K562 (cell line): Measurements from ENCODE around the gene WDR18. TPM values are rescaled to one million over a fixed set of nuclear protein-coding genes. Genes with fewer than 3 reads are reported as not detected.

Source experiments
- ATAC-seq: fragments of 200-7000 bp; cut with Tn5 transposase; 3 replicates; pipeline ENCODE4 v1.9.1; 2020; ENCODE audit warnings: moderate library complexity
- BruUV-seq: library from RNA; stranded (reverse); fragments of 400-500 nt; replicated peaks from 2 replicates; lab custom pipeline; 2021; lab: Mats Ljungman, UMichigan
- CTCF ChIA-PET: fragments of 300-600 bp; formaldehyde crosslinking; extraction: SDS; loops from one replicate; lab custom pipeline; 2021; ENCODE audit warnings: low intra/inter-chr PET ratio; lab: Yijun Ruan, JAX
- POLR2A ChIA-PET: fragments of 300-600, 350-650 bp; sonication (Branson Sonifier 250); formaldehyde crosslinking; extraction: SDS; loops from one replicate; lab custom pipeline; 2021; ENCODE audit warnings: antibody characterized with exemption, inconsistent platforms; lab: Yijun Ruan, JAX
- DNase-seq, 4 experiments: peaks; one replicate each; pipeline versions ENCODE4 v3.0.0 to v3.0.0-alpha.2; 2011 to 2018; ENCODE audit warnings: low spot score in 3 of 4, mixed read lengths in 3 of 4; ENCODE audit errors: extremely low read depth in 1 of 4
- FAIRE-seq: peaks from 2 replicates; lab custom pipeline; 2011; peaks lifted over from hg19 to GRCh38; lab: Jason Lieb, UNC
- H2AFZ ChIP-seq: 2 replicates; pipeline ENCODE4 v1.6.0; 2011; ENCODE audit warnings: low read depth, low read length, control low read depth, inconsistent platforms
- H3K27ac ChIP-seq: fragments of 200-600 bp; 3 replicates; pipeline ENCODE4 v1.8.0; 2011; ENCODE audit warnings: low read depth, mild to moderate bottlenecking, control low read depth, inconsistent platforms, low read length, moderate library complexity, mixed read lengths; ENCODE audit errors: extremely low read depth
- H3K27me3 ChIP-seq, 2 experiments: fragments of 300-600 bp in 1 of 2; 2 replicates in 1 of 2; 3 replicates in 1 of 2; pipeline versions ENCODE4 v1.6.0 to v1.8.0; 2011; ENCODE audit warnings: inconsistent platforms in 2 of 2, low read length in 2 of 2, mild to moderate bottlenecking in 1 of 2, mixed read lengths in 1 of 2, moderate library complexity in 1 of 2; ENCODE audit not compliant: control insufficient read depth in 2 of 2, insufficient read depth in 2 of 2
- H3K36me3 ChIP-seq: fragments of 300-600 bp; 3 replicates; pipeline ENCODE4 v1.8.0; 2011; ENCODE audit warnings: mild to moderate bottlenecking, low read length, inconsistent platforms; ENCODE audit not compliant: control insufficient read depth, insufficient read depth
- H3K4me1 ChIP-seq, 2 experiments: fragments of 200-600 bp in 1 of 2; replicated peaks in 1 of 2; 2 replicates in 1 of 2; 3 replicates in 1 of 2; pipeline versions ENCODE4 v1.5.1 to v1.8.0; 2011; ENCODE audit warnings: inconsistent platforms in 2 of 2, low read length in 2 of 2, mild to moderate bottlenecking in 1 of 2, mixed read lengths in 1 of 2, moderate library complexity in 1 of 2; ENCODE audit not compliant: control insufficient read depth in 2 of 2, insufficient read depth in 2 of 2
- H3K4me2 ChIP-seq: 2 replicates; pipeline ENCODE4 v1.6.1; 2011; ENCODE audit warnings: low read length, control low read depth, inconsistent platforms, mixed read lengths; ENCODE audit not compliant: insufficient read depth
- H3K4me3 ChIP-seq: fragments of 200-600 bp; sonication (generic), shearing (Covaris generic); 2 replicates; pipeline ENCODE4 v1.5.1; 2016; ENCODE audit warnings: control low read depth, inconsistent platforms
- H3K79me2 ChIP-seq: fragments of 200-600 bp; 3 replicates; pipeline ENCODE4 v1.8.0; 2011; ENCODE audit warnings: low read length, inconsistent platforms; ENCODE audit not compliant: control insufficient read depth, insufficient read depth
- H3K9ac ChIP-seq, 2 experiments: 2 replicates each; pipeline versions ENCODE4 v1.6.0 to v1.6.1; 2011; ENCODE audit warnings: low read depth in 2 of 2, low read length in 2 of 2, control low read depth in 1 of 2, inconsistent platforms in 1 of 2, mild to moderate bottlenecking in 1 of 2, mixed read lengths in 1 of 2; ENCODE audit not compliant: insufficient read depth in 1 of 2
- H3K9me1 ChIP-seq: one replicate; pipeline ENCODE4 v1.6.0; 2011; ENCODE audit warnings: inconsistent platforms, mild to moderate bottlenecking, low read length, moderate library complexity; ENCODE audit not compliant: control insufficient read depth, insufficient read depth
- H3K9me3 ChIP-seq: replicated peaks from 2 replicates; pipeline ENCODE4 v1.5.1; 2011; ENCODE audit warnings: low read depth, low read length, inconsistent platforms; ENCODE audit not compliant: control insufficient read depth, insufficient read depth
- H4K20me1 ChIP-seq: replicated peaks from 2 replicates; pipeline ENCODE4 v1.6.1; 2011; ENCODE audit warnings: low read length, inconsistent platforms, mixed read lengths; ENCODE audit not compliant: control insufficient read depth, insufficient read depth
- CHD1 ChIP-seq: fragments of 200-600 bp; sonication (generic); IDR thresholded peaks from one replicate; pipeline ENCODE4 v1.6.1; 2012; ENCODE audit warnings: mild to moderate bottlenecking, moderate library complexity, low read length, inconsistent platforms
- CREBBP ChIP-seq: IDR thresholded peaks from one replicate; pipeline ENCODE4 v1.6.1; 2012; ENCODE audit warnings: low read depth, mild to moderate bottlenecking, control low read depth, inconsistent platforms, low read length
- CSDE1 ChIP-seq, 2 experiments: fragments of 450-650 bp; IDR thresholded peaks; 2 replicates each; pipeline ENCODE4 v1.6.1; 2016; ENCODE audit warnings: mild to moderate bottlenecking in 1 of 2
- NONO ChIP-seq, 2 experiments: fragments of 200-400 bp in 1 of 2; fragments of 450-650 bp in 1 of 2; formaldehyde crosslinking in 1 of 2; IDR thresholded peaks; 2 replicates each; pipeline ENCODE4 v1.6.1; 2017; ENCODE audit warnings: low read depth in 2 of 2, mild to moderate bottlenecking in 2 of 2, moderate library complexity in 2 of 2, low read length in 1 of 2
- RBM22 ChIP-seq: fragments of 200-400 bp; formaldehyde crosslinking; IDR thresholded peaks from 2 replicates; pipeline ENCODE4 v1.6.1; 2018; ENCODE audit warnings: low read length, low read depth; ENCODE audit not compliant: poor library complexity, severe bottlenecking
- TRIM28 ChIP-seq: fragments of 450-650 bp; IDR thresholded peaks from 2 replicates; pipeline ENCODE4 v1.6.1; 2017
- ZFP36 ChIP-seq: fragments of 150-350 bp; IDR thresholded peaks from 2 replicates; pipeline ENCODE4 v1.6.1; 2018; ENCODE audit warnings: low read length, low read depth; ENCODE audit not compliant: partially characterized antibody
- ZNF12 ChIP-seq: sonication (generic); formaldehyde crosslinking; IDR thresholded peaks from 2 replicates; pipeline ENCODE4 v1.4.0; 2020; ENCODE audit warnings: mild to moderate bottlenecking, missing genetic modification reagents
- ZNF778 ChIP-seq: fragments of 450-650 bp; formaldehyde crosslinking; IDR thresholded peaks from 2 replicates; pipeline ENCODE4 v1.4.0; 2020; ENCODE audit warnings: mild to moderate bottlenecking, moderate library complexity
- WGBS: fragments of 100-300 bp; shearing (Covaris generic); methylation state at CpG from one replicate; pipeline ENCODE4 v1.1.6; 2016; ENCODE audit warnings: low coverage, mixed read lengths; ENCODE audit not compliant: insufficient coverage; ENCODE audit errors: missing lambda C conversion rate; 5-methylcytosine and 5-hydroxymethylcytosine counted together
- in situ Hi-C: fragments of 300-500 bp; cut with MboI; formaldehyde crosslinking; loops from 4 replicates; pipeline ENCODE4 v1.15.0; 2018; ENCODE audit warnings: inconsistent platforms, mixed read lengths
- intact Hi-C: fragments of 100-400 bp; cut with micrococcal nuclease; formaldehyde crosslinking; loops from 2 replicates; pipeline ENCODE4 v1.14.2; 2022
- polyA plus RNA-seq, 8 experiments: library from polyadenylated mRNA; depleted of rRNA in 4 of 8; stranded (reverse) in 5 of 8; unstranded in 3 of 8; fragments of >200 nt; fragmentation: Nextera tagmentation in 2 of 8; fragmentation: Illumina TruSeq in 1 of 8; extraction: Ambion mirVana in 2 of 8; extraction: Trizol in 1 of 8; gene quantifications; 2 replicates each; pipeline versions ENCODE4 v1.2.1 to v1.2.3, GENCODE V29; 2011 to 2014; ENCODE audit warnings: inconsistent platforms in 1 of 8, missing spikeins in 1 of 8
- total RNA-seq, 7 experiments: library from RNA; depleted of rRNA in 6 of 7; stranded (reverse); fragments of >200 nt in 6 of 7; fragmentation: Illumina TruSeq in 2 of 7; extraction: Trizol in 2 of 7; gene quantifications; 2 replicates each; pipeline versions ENCODE4 v1.2.1 to v1.2.3, GENCODE V29; 2011 to 2021; ENCODE audit warnings: low replicate concordance in 1 of 7

Gene WDR18
- total and polyA plus RNA-seq, 9 of the 15 experiments (the other 6 are each of a cell fraction or from before 2014, with no cell fraction given) = 0.65 to 181 (median 30.1) TPM

- Histone ChIP-seq H3K9me3 (no peaks in the 10 kb centered on the region), H3K9me1 (no peaks in the 10 kb centered on the region), H2AFZ (no peak overlapping the region), H4K20me1 (peaks cover 7% of the 10 kb centered on the region; the same call in 1 of the 2 replicates), H3K9ac (no peak overlapping the region), H3K4me1 (peaks cover 0 to 82% of the 10 kb centered on the region in 2 experiments; a peak in 2 of 5 replicates), H3K79me2 (peaks cover 28% of the 10 kb centered on the region), H3K4me2 (no peak overlapping the region), H3K27me3 (no peaks in the 10 kb centered on the region), H3K4me3 (no peak overlapping the region), H3K36me3 (peaks cover 67% of the 10 kb centered on the region; the same call in 2 of the 3 replicates), H3K27ac (no peak overlapping the region)
- 93% methylated on average over 19 of the region's 56 CpGs for WGBS
- POLR2A ChIA-PET = interaction anchor here (0.6 to 1.7 kb wide), 2 partner anchors 9 to 137 kb away, joined by 3 to 7 read pairs; no protein-coding TSS in a partner anchor
- no peak for TF ChIP-seq CHD1
- no peak for TF ChIP-seq ZNF12 (CRISPR knock-in tag)
- TF ChIP-seq CREBBP = no peak
- no peak for TF ChIP-seq ZNF778 (CRISPR knock-in tag)
- no peak for TF ChIP-seq TRIM28
- peak; percentile 6 for TF ChIP-seq RBM22
- no peak for TF ChIP-seq ZFP36
- TF ChIP-seq NONO (IDR thresholded peaks at IDR 0.05; ENCODE audit: low read depth in 2 of 2, low read length in 1 of 2) = no peak
- no peak for TF ChIP-seq CSDE1 (IDR thresholded peaks at IDR 0.05)
- intact Hi-C loops = no loop called here
- CTCF ChIA-PET = no interaction called here
- in situ Hi-C loops = no loop called here
- DNase-seq (no peak), ATAC-seq (no peak), FAIRE-seq (no peak)
- BruUV-seq = no TSS peak
Measured at GRCh38 chr19:1010586-1011510, 26.7 kb downstream of the WDR18 start.
